ENCODE measurements around the gene CAVIN2.

Gene CAVIN2, protein sequence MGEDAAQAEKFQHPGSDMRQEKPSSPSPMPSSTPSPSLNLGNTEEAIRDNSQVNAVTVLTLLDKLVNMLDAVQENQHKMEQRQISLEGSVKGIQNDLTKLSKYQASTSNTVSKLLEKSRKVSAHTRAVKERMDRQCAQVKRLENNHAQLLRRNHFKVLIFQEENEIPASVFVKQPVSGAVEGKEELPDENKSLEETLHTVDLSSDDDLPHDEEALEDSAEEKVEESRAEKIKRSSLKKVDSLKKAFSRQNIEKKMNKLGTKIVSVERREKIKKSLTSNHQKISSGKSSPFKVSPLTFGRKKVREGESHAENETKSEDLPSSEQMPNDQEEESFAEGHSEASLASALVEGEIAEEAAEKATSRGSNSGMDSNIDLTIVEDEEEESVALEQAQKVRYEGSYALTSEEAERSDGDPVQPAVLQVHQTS

DNA sequence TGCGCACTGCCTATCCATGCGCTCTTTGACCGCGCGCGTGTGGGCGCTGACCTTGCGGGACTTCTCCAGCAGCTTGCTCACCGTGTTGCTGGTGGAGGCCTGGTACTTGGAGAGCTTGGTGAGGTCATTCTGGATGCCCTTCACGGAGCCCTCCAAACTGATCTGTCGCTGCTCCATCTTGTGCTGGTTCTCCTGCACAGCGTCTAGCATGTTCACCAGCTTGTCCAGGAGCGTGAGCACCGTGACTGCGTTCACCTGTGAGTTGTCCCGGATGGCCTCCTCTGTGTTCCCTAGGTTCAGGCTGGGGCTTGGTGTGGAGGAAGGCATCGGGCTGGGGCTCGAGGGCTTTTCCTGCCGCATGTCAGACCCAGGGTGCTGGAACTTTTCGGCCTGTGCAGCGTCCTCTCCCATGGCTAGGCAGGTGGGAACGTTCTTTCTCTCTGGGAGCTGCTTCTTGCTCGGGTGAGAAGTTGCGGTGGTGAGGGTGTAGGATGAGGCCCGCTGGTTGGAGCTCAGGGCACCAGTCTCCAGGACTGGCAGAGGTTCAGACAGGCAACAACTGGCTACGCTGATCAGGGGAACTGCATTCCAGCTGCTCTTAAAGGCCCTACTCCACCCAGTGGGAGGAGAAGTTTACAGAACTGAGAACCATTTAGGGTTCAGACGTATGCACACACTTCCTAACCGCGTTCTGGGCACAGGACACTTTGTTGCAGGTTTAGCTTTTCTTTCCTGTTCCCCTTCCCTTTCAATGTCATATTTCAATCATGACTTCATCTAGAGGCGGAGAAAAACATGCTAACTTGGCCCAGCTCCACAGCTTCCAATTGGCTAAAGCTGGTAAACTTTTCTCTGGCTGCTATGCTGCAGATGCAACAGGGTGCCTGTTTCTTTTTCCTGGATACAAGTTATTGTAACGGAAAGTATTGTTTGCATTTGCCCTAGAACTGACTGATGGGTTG is at the start of gene CAVIN2:
CAVIN2 (minus strand) TSS at position 574 of the 962 bp plus-strand sequence; CDS start at position 411, 163 bp downstream.
- no peak for DNase-seq

GRCh38 chr2:191895743-191896142 is 48.9 kb upstream of the CAVIN2 start:
- no peak for DNase-seq

DNA sequence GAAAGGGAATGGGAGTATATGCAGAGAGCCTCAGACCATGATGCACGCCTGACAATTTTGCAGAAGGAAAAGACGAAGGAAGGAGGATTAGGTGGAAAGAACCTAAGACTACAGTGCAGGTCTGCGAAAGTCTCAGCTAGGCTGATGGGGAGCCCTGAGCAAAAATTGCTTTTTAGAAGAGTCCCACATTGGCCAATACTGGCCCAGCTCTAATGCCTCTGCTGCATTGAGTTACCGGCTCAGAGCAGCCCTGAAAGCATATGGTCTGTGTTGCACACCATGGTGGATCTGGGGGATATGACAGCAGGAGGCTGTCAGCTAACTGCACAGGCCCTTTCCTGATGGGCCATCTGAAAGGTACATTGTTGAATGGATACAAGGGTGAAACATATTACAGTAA is 48.3 kb upstream of the CAVIN2 start:
- DNase-seq: no peak

DNA sequence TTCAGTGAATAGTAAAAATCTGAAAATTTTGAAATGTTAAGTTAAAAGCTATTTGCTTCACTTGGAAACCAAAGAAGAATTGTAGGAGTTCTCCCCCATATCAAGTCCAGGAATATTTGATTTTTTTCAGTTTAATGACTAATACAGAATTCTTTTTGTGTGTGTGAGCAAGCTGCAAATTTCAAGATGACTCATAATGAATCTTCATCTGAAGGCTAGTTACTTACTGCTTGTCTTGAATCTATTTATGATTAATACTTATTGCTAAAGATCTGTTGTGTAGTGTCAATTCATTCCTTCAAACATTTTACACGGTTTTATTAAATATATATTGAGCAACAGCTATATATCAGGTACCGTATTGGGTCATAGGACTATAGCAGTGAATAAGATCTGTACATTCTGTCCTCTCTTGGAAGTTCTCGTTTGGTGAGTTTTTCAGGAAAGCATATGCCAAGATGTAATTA is 47.8 kb upstream of the CAVIN2 start:
- DNase-seq: no peak

- no peak for DNase-seq
Observed at GRCh38 chr2:191892391-191892790, 45.5 kb upstream of the CAVIN2 start.

DNA sequence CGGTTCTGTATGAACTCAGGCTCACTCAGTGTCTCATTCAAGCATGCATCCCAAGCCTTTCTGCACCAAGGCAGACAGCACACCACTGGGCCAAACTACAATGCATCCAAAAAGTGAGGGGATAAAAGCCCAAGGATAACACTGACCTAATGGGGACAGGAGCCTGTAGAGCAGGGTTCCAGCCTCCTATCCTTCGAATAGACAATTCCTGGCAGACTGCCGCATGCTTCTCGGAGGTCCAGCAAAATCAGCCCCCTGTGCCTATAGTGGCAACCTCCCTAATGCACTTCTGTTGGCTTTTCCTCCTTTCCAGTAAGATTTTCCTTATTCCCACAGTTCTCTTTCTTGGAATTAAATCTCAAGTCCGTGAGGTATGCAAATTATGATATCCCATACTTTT is 44.8 kb upstream of the CAVIN2 start:
- no peak for DNase-seq

DNA sequence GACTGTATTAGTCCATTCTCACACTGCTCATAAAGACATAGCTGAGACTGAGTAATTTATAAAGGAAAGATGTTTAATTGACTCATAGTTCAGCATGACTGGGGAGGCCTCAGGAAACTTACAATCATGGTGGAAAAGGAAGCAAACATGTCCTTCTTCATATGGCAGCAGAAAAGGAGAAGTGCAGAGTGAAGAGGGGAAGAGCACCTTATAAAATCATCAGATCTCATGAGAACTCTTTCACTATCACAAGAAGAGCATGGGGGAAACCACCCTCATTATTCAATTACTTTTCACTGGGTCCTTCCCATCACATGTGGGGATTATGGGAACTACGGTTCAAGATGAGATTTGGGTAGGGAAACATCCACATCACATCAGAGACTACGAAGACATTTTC is 43.0 kb upstream of the CAVIN2 start:
- no peak for DNase-seq

- no peak for DNase-seq
Observed at GRCh38 chr2:191888400-191889166, 41.7 kb upstream of the CAVIN2 start.

GRCh38 chr2:191885650-191886049 is 38.8 kb upstream of the CAVIN2 start:
- no peak for DNase-seq

DNA sequence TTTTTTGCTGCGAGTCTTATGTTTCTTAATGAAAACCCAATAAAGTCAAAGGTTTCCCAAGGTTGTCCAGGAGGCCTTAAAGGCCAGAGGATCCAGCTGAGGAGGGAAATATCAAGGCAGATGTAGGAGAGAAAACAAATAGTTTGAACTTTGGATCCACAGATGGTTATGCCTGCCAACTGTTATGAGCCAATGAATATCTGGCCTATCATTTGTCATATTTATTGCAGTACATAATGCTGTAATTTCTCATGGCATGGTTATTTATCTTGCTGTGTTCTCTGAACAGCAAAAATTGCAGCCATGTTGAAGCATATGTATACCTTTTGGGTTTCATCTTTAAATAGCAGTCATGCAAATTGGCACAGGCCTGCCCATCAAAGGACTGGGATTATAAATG is 38.2 kb upstream of the CAVIN2 start:
- DNase-seq: no peak

- no peak for DNase-seq
Observed at GRCh38 chr2:191881982-191882816, 35.3 kb upstream of the CAVIN2 start.

DNA sequence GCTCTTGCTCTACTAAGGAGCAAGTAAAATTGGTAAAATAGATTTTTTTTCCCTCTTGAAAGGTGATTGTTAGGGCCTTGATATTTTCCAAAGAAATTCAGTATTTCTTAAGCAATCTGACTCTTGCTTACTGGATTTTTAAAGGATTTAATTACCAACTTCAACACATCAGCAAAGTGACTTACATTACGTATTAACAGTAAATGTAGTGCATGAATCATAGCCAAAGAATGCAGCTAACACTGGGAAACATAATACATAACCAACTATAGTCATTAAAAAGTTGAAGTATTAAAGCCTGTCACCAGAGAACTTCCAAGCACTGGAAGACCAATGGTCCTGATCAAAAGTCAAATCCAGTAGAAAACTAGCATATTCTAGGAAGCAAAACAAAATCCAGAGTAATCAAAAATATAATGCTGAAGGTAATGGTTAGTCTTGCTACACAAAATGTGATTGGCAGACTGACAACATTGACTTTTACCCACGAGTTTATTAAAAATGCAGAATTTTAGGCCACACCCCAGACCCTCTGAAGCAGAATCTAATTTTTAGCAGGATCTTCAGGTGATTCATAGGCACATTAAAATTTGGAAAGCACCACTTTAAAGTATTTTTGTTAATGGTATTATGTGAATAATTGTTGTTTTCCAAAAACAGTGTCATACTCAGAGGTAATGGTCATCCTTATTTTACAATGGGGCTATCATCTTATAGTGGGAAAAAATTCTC is 31.8 kb upstream of the CAVIN2 start:
- DNase-seq: no peak

GRCh38 chr2:191877875-191878274 is 31.0 kb upstream of the CAVIN2 start:
- no peak for DNase-seq

GRCh38 chr2:191875859-191876258 is 29.0 kb upstream of the CAVIN2 start:
- DNase-seq: no peak

GRCh38 chr2:191870744-191871143 is 23.9 kb upstream of the CAVIN2 start:
- DNase-seq: no peak

DNA sequence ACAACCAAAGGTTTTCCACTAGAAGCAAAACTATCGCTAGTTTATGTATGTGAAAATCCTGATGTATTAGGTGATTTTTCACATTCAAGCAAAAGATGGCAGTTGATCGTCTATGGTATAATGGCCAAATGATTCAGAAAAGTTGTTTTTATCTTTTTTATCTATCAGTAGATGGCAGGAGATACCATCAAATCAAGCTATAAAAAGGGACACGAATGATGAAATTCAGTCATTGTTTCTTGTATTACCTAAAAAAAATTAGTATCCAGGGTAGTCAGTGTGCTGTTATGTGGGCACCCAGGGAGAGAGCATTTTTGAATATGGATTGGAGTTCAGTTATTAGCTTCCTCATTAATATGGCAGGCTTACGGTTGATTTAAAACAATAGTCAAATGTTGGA is 22.9 kb upstream of the CAVIN2 start:
- no peak for DNase-seq

- DNase-seq: no peak
Observed at GRCh38 chr2:191869178-191869577, 22.3 kb upstream of the CAVIN2 start.

GRCh38 chr2:191867507-191867847 is 20.6 kb upstream of the CAVIN2 start:
- DNase-seq: no peak

GRCh38 chr2:191866675-191867506 is 20.0 kb upstream of the CAVIN2 start:
- DNase-seq: no peak

GRCh38 chr2:191866195-191866594 is 19.3 kb upstream of the CAVIN2 start:
- no peak for DNase-seq

All from activated CD8-positive, alpha-beta memory T cell treated with anti-CD3 and anti-CD28 coated beads for 24 hours (primary cell).